BJ (cell line): ENCODE results near the gene CPO. TPM values are rescaled to one million over a fixed set of nuclear protein-coding genes. Genes with fewer than 3 reads are reported as not detected.

Source experiments
- CTCF ChIA-PET: fragments of 350-600 bp; formaldehyde crosslinking; extraction: SDS; loops from one replicate; lab custom pipeline; 2021; ENCODE audit warnings: antibody characterized with exemption, inconsistent platforms; lab: Yijun Ruan, JAX
- POLR2A ChIA-PET: fragments of 300-600 bp; sonication (Branson Sonifier 250); formaldehyde crosslinking; extraction: SDS; loops from one replicate; lab custom pipeline; 2021; ENCODE audit warnings: antibody characterized with exemption; lab: Charles Lee
- DNase-seq: peaks from one replicate; pipeline ENCODE4 v3.0.0-alpha.2; 2011; ENCODE audit warnings: low read depth
- H3K27me3 ChIP-seq: 2 replicates; pipeline ENCODE4 v1.6.0; 2011; ENCODE audit warnings: low read length; ENCODE audit not compliant: control insufficient read depth, insufficient read depth
- H3K36me3 ChIP-seq: 2 replicates; pipeline ENCODE4 v1.5.1; 2011; ENCODE audit warnings: low read length; ENCODE audit not compliant: control insufficient read depth, insufficient read depth
- H3K4me3 ChIP-seq: 2 replicates; pipeline ENCODE4 v1.5.1; 2011; ENCODE audit warnings: low read depth, mild to moderate bottlenecking, control low read depth, low read length
- polyA plus RNA-seq: library from polyadenylated mRNA; depleted of rRNA; stranded (reverse); fragments of >200 nt; gene quantifications from 2 replicates; pipeline ENCODE4 v1.2.3, GENCODE V29; 2011
- TF ChIP-seq, protein P1 (sequence below): IDR thresholded peaks from 2 replicates; pipeline ENCODE4 v1.5.1; 2011; ENCODE audit warnings: low read depth, mild to moderate bottlenecking, control low read depth, inconsistent platforms, low read length, moderate library complexity; ENCODE audit not compliant: insufficient read depth

CPO gene
- polyA plus RNA-seq, 1 experiment: not detected

DNA sequence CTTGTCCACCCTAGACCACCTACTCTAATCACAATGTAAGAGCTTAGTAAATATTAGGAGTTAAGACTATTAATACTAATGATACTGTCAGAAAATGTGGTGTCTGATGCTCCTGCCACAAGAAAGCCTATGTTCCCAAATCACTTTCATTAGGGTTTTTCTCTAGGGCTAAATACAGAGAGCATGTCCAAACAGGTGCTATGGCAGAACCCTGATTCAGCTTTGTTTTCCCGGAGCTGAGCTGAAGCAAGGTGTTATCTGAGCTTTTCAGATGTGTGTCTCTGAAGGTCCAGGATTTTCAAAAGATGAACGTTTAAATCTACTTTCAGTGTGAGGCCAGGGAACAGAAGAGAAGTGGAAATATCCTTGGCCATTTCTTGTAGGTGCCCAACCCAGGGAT, 40.6 kb downstream of the CPO start:
- Histone ChIP-seq H3K36me3 (no peaks in the 10 kb centered on the region), H3K4me3 (no peak overlapping the region), H3K27me3 (no peaks in the 10 kb centered on the region)
- TF ChIP-seq, protein P1, sequence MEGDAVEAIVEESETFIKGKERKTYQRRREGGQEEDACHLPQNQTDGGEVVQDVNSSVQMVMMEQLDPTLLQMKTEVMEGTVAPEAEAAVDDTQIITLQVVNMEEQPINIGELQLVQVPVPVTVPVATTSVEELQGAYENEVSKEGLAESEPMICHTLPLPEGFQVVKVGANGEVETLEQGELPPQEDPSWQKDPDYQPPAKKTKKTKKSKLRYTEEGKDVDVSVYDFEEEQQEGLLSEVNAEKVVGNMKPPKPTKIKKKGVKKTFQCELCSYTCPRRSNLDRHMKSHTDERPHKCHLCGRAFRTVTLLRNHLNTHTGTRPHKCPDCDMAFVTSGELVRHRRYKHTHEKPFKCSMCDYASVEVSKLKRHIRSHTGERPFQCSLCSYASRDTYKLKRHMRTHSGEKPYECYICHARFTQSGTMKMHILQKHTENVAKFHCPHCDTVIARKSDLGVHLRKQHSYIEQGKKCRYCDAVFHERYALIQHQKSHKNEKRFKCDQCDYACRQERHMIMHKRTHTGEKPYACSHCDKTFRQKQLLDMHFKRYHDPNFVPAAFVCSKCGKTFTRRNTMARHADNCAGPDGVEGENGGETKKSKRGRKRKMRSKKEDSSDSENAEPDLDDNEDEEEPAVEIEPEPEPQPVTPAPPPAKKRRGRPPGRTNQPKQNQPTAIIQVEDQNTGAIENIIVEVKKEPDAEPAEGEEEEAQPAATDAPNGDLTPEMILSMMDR: no peak
- ChIA-PET CTCF (interaction anchor here (0.7 to 6.9 kb wide), 8 partner anchors 11 to 500 kb away, joined by 3 to 84 read pairs (median 5); no protein-coding TSS in a partner anchor), POLR2A (no interaction called here)
- DNase-seq: no peak

GRCh38 chr2:206980413-206980812, 41.1 kb downstream of the CPO start:
- Histone ChIP-seq H3K27me3 (no peaks in the 10 kb centered on the region), H3K4me3 (no peak overlapping the region), H3K36me3 (no peaks in the 10 kb centered on the region)
- ChIA-PET POLR2A (no interaction called here), CTCF (interaction anchor here (0.7 to 6.9 kb wide), 8 partner anchors 11 to 500 kb away, joined by 3 to 84 read pairs (median 5); no protein-coding TSS in a partner anchor)
- no peak for DNase-seq
- TF ChIP-seq, protein P1: no peak

DNA sequence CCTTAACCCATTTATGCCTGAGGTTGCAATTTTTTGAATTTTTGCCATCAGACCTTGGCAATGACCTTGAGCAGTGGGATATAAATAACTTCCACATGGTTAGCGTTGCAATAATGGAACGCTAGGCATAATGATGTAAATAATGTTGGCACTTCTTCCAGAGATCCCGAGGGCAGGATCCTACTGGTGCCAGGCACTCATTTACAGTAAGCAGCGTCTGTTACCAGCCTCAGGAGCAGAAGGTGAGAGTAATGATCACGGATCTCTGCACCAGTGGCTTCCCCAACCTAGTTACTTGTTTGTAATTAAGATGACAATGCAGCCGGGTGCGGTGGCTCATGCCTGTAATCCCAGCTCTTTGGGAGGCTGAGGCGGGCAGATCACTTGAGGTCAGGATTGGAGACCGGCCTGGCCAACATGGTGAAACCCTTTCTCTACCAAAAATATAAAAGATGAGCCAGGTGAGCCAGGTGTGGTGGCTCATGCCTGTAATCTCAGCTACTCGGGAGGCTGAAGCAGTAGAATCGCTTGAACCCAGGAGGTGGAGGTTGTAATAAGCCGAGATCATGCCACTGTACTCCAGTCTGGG, 41.9 kb downstream of the CPO start:
- ChIA-PET CTCF (interaction anchor here (1.0 to 6.9 kb wide), 9 partner anchors 9 to 499 kb away, joined by 3 to 84 read pairs (median 6); no protein-coding TSS in a partner anchor), POLR2A (interaction anchor here (0.6 kb wide), 1 partner anchor 491 kb away, joined by 3 read pairs; no protein-coding TSS in a partner anchor)
- Histone ChIP-seq H3K4me3 (no peak overlapping the region), H3K27me3 (no peaks in the 10 kb centered on the region), H3K36me3 (no peaks in the 10 kb centered on the region)
- TF ChIP-seq, protein P1: no peak
- no peak for DNase-seq

DNA sequence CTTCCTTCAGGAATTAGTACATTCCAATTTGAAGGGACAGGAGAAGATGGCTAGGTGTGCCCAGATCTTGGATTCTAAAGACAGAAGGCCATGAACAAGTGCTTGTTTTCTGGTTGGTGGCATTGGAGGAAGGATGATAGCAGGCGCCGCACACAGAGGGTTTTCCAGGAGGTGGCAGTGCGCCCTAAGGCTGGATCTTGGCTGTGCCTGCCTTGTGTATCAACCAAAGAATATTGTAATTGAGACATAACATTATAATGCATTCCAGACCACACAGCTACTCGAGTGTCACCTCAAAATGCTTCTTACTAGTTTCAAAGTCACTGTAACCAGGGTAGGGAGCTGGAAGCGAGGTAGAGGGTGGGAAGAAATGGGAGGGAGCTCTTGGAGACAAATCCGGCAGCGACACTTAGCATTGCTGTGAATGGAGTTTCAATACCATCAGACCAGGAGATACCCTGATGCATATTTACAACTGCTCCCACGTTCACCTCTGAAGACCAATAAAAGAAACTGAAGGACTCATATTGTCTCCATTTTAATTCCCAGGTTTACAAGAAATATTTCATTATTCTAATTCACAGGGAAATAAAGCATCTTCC, 42.5 kb downstream of the CPO start:
- CTCF ChIA-PET: interaction anchor here (0.6 to 6.9 kb wide), 14 partner anchors 9 to 494 kb away, joined by 3 to 84 read pairs (median 6); no protein-coding TSS in a partner anchor
- POLR2A ChIA-PET: interaction anchor here (0.6 kb wide), 1 partner anchor 491 kb away, joined by 3 read pairs; no protein-coding TSS in a partner anchor
- no peaks in the 10 kb centered on the region for H3K36me3 ChIP-seq
- TF ChIP-seq, protein P1: peak; percentile 91
- H3K27me3 ChIP-seq: no peaks in the 10 kb centered on the region
- H3K4me3 ChIP-seq: no peak overlapping the region
- DNase-seq: no peak

DNA sequence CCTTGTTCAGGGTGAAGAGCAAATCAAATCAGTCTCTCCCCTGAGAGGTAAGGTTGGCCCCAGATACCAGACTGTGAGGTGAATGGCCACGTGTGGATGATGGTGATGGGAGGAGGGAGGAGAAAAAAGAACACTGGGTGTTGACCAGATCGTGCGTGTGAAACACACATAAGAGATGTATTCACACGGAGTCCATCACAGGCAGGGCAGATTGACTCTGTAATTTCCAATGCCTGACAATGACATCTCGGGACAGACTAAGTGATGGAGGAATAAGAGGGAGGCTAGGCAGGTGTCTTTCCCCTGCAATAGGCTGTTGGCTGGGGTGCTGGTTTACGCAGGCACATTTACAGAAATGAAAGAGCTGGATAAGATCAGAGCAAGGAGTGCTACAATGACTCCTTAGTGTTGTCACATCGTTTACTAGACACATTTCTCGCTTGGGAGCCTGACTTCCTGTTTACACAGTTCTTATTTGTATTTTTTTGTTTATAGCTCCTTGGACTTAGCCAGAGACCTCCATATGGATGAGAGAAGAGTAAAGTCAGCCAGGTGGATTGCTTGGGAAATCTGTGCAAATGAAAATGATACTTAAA, 43.1 kb downstream of the CPO start:
- ChIA-PET CTCF (interaction anchor here (0.6 to 6.9 kb wide), 16 partner anchors 8 to 494 kb away, joined by 3 to 84 read pairs (median 5); no protein-coding TSS in a partner anchor), POLR2A (no interaction called here)
- Histone ChIP-seq H3K4me3 (no peak overlapping the region), H3K27me3 (no peaks in the 10 kb centered on the region), H3K36me3 (no peaks in the 10 kb centered on the region)
- TF ChIP-seq, protein P1: no peak
- DNase-seq: no peak
